ENCODE measurements around the gene EFEMP1.

EFEMP1 gene

GRCh38 chr2:55957142-55957541 lies 33.6 kb upstream of the EFEMP1 start:
- Histone ChIP-seq H3K9me3 (ENCODE audit: control insufficient read depth in 5 of 5, low read length in 5 of 5) (no peaks in the 10 kb centered on the region), H3K27me3 (ENCODE audit: control insufficient read depth in 5 of 5, insufficient read depth in 4 of 5, low read length in 5 of 5) (no peaks in the 10 kb centered on the region), H3K36me3 (ENCODE audit: control insufficient read depth in 5 of 5, insufficient read depth in 5 of 5, low read length in 5 of 5) (no peaks in the 10 kb centered on the region), H3K27ac (ENCODE audit: low read depth, low read length) (no peak overlapping the region), H3K4me3 (ENCODE audit: low read depth in 1 of 5, low read length in 5 of 5) (no peak overlapping the region), H3K9ac (ENCODE audit: low read length in 5 of 5) (no peak overlapping the region), H3K4me1 (ENCODE audit: control insufficient read depth in 5 of 5, insufficient read depth in 5 of 5, low read length in 5 of 5) (peaks cover 0 to 30% (median 12%) of the 10 kb centered on the region in 5 donors)

DNA sequence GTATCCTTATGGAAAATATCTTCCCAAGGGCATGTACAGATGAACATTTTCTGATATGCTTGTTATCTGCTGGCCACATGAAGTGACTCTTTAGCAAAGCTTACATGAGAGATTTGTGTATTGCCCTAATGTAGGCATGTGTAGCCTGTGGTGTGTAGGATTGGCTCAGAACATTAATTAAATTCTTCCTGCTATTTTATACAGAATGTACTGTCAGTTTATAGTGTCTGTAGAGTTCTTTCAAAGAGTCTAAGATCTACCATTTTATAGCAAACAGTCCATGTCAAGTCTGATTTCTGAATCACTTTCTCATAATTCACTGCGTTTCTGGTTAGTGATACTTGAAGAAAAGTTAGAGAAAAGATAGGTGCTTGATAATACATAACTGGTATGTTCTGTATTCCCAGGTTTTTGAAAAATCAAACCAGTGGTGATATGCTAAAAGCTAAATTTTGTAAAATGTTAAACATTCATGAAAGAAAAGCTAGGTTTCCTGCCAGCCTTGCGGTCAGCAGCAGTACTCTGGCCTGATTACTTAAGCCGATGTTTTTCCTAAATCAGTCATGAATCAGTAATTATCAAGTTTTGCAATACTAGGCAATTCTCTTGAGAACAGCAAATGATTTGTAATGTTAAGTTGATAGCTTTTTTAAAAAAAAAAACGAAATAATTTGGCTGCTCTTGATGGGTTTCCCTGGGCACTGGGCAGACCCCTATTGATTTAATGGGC lies 30.9 kb upstream of the EFEMP1 start:
- Histone ChIP-seq H3K36me3 (ENCODE audit: control insufficient read depth in 5 of 5, insufficient read depth in 5 of 5, low read length in 5 of 5) (no peaks in the 10 kb centered on the region), H3K27ac (ENCODE audit: low read depth, low read length) (peak overlapping the region; percentile 72), H3K9me3 (ENCODE audit: control insufficient read depth in 5 of 5, low read length in 5 of 5) (no peaks in the 10 kb centered on the region), H3K9ac (ENCODE audit: low read length in 5 of 5) (peak overlapping the region in 4 of 5 donors; percentile 30 to 73 (median 57)), H3K27me3 (ENCODE audit: control insufficient read depth in 5 of 5, insufficient read depth in 4 of 5, low read length in 5 of 5) (no peaks in the 10 kb centered on the region), H3K4me1 (ENCODE audit: control insufficient read depth in 5 of 5, insufficient read depth in 5 of 5, low read length in 5 of 5) (peaks cover 0 to 32% (median 12%) of the 10 kb centered on the region in 5 donors), H3K4me3 (ENCODE audit: low read depth in 1 of 5, low read length in 5 of 5) (peak overlapping the region in 2 of 5 donors; percentile 7 to 15)

DNA sequence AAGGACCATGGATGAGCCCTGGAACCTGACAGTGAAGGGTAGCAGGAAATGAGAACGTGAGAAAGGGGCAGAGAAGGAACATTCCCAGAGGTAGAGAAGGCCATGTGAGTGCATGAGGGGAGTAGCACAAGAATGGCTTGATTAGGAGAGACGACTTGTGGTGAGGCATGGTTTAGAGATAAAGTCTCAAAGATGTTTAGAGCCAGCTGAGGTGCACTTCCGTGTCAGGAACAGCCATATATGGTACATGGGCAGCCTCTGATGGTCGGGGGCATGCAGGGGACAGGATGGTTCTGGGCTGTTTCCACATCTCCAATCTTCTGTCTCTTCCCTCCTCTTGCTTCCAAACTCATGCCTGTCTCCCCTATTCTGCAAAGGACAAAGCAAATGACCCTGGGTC lies 28.8 kb upstream of the EFEMP1 start:
- Histone ChIP-seq H3K36me3 (ENCODE audit: control insufficient read depth in 5 of 5, insufficient read depth in 5 of 5, low read length in 5 of 5) (no peaks in the 10 kb centered on the region), H3K27ac (ENCODE audit: low read depth, low read length) (no peak overlapping the region), H3K9me3 (ENCODE audit: control insufficient read depth in 5 of 5, low read length in 5 of 5) (no peaks in the 10 kb centered on the region), H3K4me3 (ENCODE audit: low read depth in 1 of 5, low read length in 5 of 5) (no peak overlapping the region), H3K4me1 (ENCODE audit: control insufficient read depth in 5 of 5, insufficient read depth in 5 of 5, low read length in 5 of 5) (peaks cover 0 to 35% (median 9%) of the 10 kb centered on the region in 5 donors), H3K9ac (ENCODE audit: low read length in 5 of 5) (no peak overlapping the region), H3K27me3 (ENCODE audit: control insufficient read depth in 5 of 5, insufficient read depth in 4 of 5, low read length in 5 of 5) (no peaks in the 10 kb centered on the region)

DNA sequence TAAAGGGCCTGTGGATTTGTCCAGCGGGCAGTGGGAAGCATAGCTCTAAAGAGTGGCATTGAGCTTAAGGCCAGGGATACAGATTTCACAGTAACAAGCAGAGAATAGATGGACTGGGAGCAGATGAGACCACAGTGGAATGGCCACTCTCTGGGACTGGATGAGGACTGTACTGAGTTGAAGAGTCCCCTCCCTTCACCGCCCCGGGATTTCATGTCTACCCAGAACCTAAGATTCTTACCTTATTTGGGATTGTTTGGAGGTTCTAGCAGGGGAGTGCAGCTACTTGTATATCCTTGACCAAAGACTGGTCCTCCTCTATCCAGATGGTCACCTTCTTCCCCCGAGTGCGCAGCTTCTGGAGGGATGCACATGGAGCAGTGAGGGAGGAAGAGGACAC lies 28.0 kb upstream of the EFEMP1 start:
- no peak overlapping the region for H3K9ac ChIP-seq (ENCODE audit: low read length in 5 of 5)
- H3K4me3 ChIP-seq (ENCODE audit: low read depth in 1 of 5, low read length in 5 of 5) = no peak overlapping the region
- H3K36me3 ChIP-seq (ENCODE audit: control insufficient read depth in 5 of 5, insufficient read depth in 5 of 5, low read length in 5 of 5) = no peaks in the 10 kb centered on the region
- peaks cover 0 to 29% (median 11%) of the 10 kb centered on the region in 5 donors for H3K4me1 ChIP-seq (ENCODE audit: control insufficient read depth in 5 of 5, insufficient read depth in 5 of 5, low read length in 5 of 5)
- no peaks in the 10 kb centered on the region for H3K27me3 ChIP-seq (ENCODE audit: control insufficient read depth in 5 of 5, insufficient read depth in 4 of 5, low read length in 5 of 5)
- H3K9me3 ChIP-seq (ENCODE audit: control insufficient read depth in 5 of 5, low read length in 5 of 5) = no peaks in the 10 kb centered on the region
- H3K27ac ChIP-seq (ENCODE audit: low read depth, low read length) = no peak overlapping the region

- no peaks in the 10 kb centered on the region for H3K27me3 ChIP-seq (ENCODE audit: control insufficient read depth in 5 of 5, insufficient read depth in 4 of 5, low read length in 5 of 5)
- H3K9ac ChIP-seq (ENCODE audit: low read length in 5 of 5) = no peak overlapping the region
- no peak overlapping the region for H3K27ac ChIP-seq (ENCODE audit: low read depth, low read length)
- peaks cover 0 to 23% (median 11%) of the 10 kb centered on the region in 5 donors for H3K4me1 ChIP-seq (ENCODE audit: control insufficient read depth in 5 of 5, insufficient read depth in 5 of 5, low read length in 5 of 5)
- H3K9me3 ChIP-seq (ENCODE audit: control insufficient read depth in 5 of 5, low read length in 5 of 5) = no peaks in the 10 kb centered on the region
- no peaks in the 10 kb centered on the region for H3K36me3 ChIP-seq (ENCODE audit: control insufficient read depth in 5 of 5, insufficient read depth in 5 of 5, low read length in 5 of 5)
- H3K4me3 ChIP-seq (ENCODE audit: low read depth in 1 of 5, low read length in 5 of 5) = no peak overlapping the region
Observed at GRCh38 chr2:55949613-55950012, 26.0 kb upstream of the EFEMP1 start.

DNA sequence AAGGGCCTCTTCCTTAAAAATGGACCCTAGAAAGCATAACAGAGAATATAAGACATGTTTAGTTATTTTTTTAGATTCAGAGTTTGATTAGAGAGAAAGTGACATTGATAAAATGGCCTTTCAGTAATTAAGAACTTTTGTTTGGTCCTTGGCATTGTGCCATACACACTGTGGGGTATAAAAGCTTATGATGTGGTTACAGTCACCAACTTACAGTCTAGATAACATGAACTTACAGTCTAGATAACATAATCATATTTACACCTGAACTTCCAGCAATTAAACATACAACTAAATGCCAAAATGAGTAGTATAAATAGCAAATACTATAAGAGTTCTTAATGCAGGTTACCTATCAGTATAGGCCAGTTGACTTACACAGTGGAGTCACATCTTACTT lies 25.6 kb upstream of the EFEMP1 start:
- no peak overlapping the region for H3K9ac ChIP-seq (ENCODE audit: low read length in 5 of 5)
- H3K27me3 ChIP-seq (ENCODE audit: control insufficient read depth in 5 of 5, insufficient read depth in 4 of 5, low read length in 5 of 5) = no peaks in the 10 kb centered on the region
- H3K9me3 ChIP-seq (ENCODE audit: control insufficient read depth in 5 of 5, low read length in 5 of 5) = no peaks in the 10 kb centered on the region
- peaks cover 0 to 19% (median 9%) of the 10 kb centered on the region in 5 donors for H3K4me1 ChIP-seq (ENCODE audit: control insufficient read depth in 5 of 5, insufficient read depth in 5 of 5, low read length in 5 of 5)
- no peaks in the 10 kb centered on the region for H3K36me3 ChIP-seq (ENCODE audit: control insufficient read depth in 5 of 5, insufficient read depth in 5 of 5, low read length in 5 of 5)
- no peak overlapping the region for H3K4me3 ChIP-seq (ENCODE audit: low read depth in 1 of 5, low read length in 5 of 5)
- H3K27ac ChIP-seq (ENCODE audit: low read depth, low read length) = no peak overlapping the region

- Histone ChIP-seq H3K36me3 (ENCODE audit: control insufficient read depth in 5 of 5, insufficient read depth in 5 of 5, low read length in 5 of 5) (no peaks in the 10 kb centered on the region), H3K9ac (ENCODE audit: low read length in 5 of 5) (no peak overlapping the region), H3K27ac (ENCODE audit: low read depth, low read length) (no peak overlapping the region), H3K27me3 (ENCODE audit: control insufficient read depth in 5 of 5, insufficient read depth in 4 of 5, low read length in 5 of 5) (no peaks in the 10 kb centered on the region), H3K4me3 (ENCODE audit: low read depth in 1 of 5, low read length in 5 of 5) (no peak overlapping the region), H3K9me3 (ENCODE audit: control insufficient read depth in 5 of 5, low read length in 5 of 5) (no peaks in the 10 kb centered on the region), H3K4me1 (ENCODE audit: control insufficient read depth in 5 of 5, insufficient read depth in 5 of 5, low read length in 5 of 5) (peaks cover 0 to 18% (median 7%) of the 10 kb centered on the region in 5 donors)
Observed at GRCh38 chr2:55948176-55948923, 24.8 kb upstream of the EFEMP1 start.

DNA sequence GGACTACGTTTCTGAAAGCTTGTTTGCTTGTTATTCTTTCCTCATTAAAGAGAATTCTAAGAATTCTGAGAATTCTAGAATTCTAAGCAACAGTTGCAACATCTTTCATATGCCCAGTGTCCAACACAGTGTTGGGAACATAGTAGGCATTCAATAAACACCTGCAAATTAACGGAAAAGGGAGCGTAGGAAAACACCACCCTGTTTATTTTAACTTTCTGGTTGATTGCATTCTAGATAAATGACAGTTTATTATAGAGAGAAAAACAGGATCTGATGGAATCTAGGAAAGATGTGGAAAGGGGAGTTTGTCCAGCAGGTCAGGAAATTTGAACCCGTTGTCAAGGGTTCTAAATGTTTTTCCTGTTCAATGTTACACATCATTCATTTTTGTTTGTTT lies 24.2 kb upstream of the EFEMP1 start:
- Histone ChIP-seq H3K9me3 (ENCODE audit: control insufficient read depth in 5 of 5, low read length in 5 of 5) (no peaks in the 10 kb centered on the region), H3K4me1 (ENCODE audit: control insufficient read depth in 5 of 5, insufficient read depth in 5 of 5, low read length in 5 of 5) (peaks cover 0 to 18% (median 7%) of the 10 kb centered on the region in 5 donors), H3K27ac (ENCODE audit: low read depth, low read length) (no peak overlapping the region), H3K27me3 (ENCODE audit: control insufficient read depth in 5 of 5, insufficient read depth in 4 of 5, low read length in 5 of 5) (no peaks in the 10 kb centered on the region), H3K4me3 (ENCODE audit: low read depth in 1 of 5, low read length in 5 of 5) (no peak overlapping the region), H3K36me3 (ENCODE audit: control insufficient read depth in 5 of 5, insufficient read depth in 5 of 5, low read length in 5 of 5) (no peaks in the 10 kb centered on the region), H3K9ac (ENCODE audit: low read length in 5 of 5) (no peak overlapping the region)

DNA sequence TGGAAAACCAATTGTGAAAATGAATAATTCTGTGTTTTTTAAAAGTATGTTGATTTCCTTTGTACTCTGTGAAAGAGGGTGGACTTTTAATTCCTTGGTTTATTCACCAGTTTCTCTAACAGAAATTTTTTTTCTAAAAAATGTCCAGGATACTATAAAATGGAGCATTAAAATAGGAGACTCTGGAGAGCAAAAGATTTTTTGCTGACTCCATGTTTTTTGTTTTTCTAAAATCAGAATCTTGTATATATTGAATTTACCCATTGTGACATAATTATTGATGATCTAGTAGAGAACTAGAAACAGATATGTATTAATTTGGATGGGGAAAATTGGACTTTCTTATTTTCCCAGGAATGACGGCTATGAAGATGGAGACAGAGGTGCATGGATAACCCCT lies 23.2 kb upstream of the EFEMP1 start:
- Histone ChIP-seq H3K36me3 (ENCODE audit: control insufficient read depth in 5 of 5, insufficient read depth in 5 of 5, low read length in 5 of 5) (no peaks in the 10 kb centered on the region), H3K4me3 (ENCODE audit: low read depth in 1 of 5, low read length in 5 of 5) (no peak overlapping the region), H3K27me3 (ENCODE audit: control insufficient read depth in 5 of 5, insufficient read depth in 4 of 5, low read length in 5 of 5) (no peaks in the 10 kb centered on the region), H3K4me1 (ENCODE audit: control insufficient read depth in 5 of 5, insufficient read depth in 5 of 5, low read length in 5 of 5) (peaks cover 0 to 18% (median 7%) of the 10 kb centered on the region in 5 donors), H3K9me3 (ENCODE audit: control insufficient read depth in 5 of 5, low read length in 5 of 5) (no peaks in the 10 kb centered on the region), H3K27ac (ENCODE audit: low read depth, low read length) (no peak overlapping the region), H3K9ac (ENCODE audit: low read length in 5 of 5) (no peak overlapping the region)

DNA sequence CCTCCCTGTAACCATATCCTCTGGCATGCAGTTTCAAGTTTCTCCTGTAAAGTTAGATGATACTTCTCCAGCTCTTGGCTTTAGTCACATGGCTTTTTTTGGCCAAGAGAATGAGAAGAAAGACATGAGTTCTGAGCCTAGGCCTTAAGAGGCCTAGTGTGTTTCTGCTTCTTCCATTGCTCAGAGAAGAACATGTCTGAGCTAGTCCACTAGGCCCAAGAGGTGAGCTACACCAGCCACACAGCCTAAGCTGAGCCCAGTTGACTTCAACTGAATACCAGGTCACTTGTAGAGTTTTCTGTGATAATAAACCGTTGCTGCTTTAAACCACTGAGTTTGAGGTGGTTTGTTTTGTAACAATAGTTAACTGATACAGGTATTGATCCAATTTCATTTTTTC lies 19.9 kb upstream of the EFEMP1 start:
- Histone ChIP-seq H3K9ac (ENCODE audit: low read length in 5 of 5) (no peak overlapping the region), H3K27me3 (ENCODE audit: control insufficient read depth in 5 of 5, insufficient read depth in 4 of 5, low read length in 5 of 5) (no peaks in the 10 kb centered on the region), H3K36me3 (ENCODE audit: control insufficient read depth in 5 of 5, insufficient read depth in 5 of 5, low read length in 5 of 5) (no peaks in the 10 kb centered on the region), H3K4me1 (ENCODE audit: control insufficient read depth in 5 of 5, insufficient read depth in 5 of 5, low read length in 5 of 5) (peaks cover 0 to 15% (median 7%) of the 10 kb centered on the region in 5 donors), H3K27ac (ENCODE audit: low read depth, low read length) (no peak overlapping the region), H3K9me3 (ENCODE audit: control insufficient read depth in 5 of 5, low read length in 5 of 5) (no peaks in the 10 kb centered on the region), H3K4me3 (ENCODE audit: low read depth in 1 of 5, low read length in 5 of 5) (no peak overlapping the region)

All from subcutaneous abdominal adipose tissue (tissue), 5 donors.